HCT116 (cell line): ENCODE data around the gene SPRED2. TPM values are rescaled to one million over a fixed set of nuclear protein-coding genes. Genes with fewer than 3 reads are reported as not detected.
"Not testable (repeated sequence)": the region's sequence is repeated elsewhere in the genome, so short reads cannot be mapped to it uniquely, and the experiment has no call there.

Source experiments
- ATAC-seq: fragments of 200-7000 bp; cut with Tn5 transposase; 2 replicates; pipeline ENCODE4 v1.9.1; 2020; ENCODE audit warnings: mild to moderate bottlenecking, moderate library complexity
- BruUV-seq: library from RNA; stranded (reverse); fragments of 400-500 nt; replicated peaks from 2 replicates; lab custom pipeline; 2021; lab: Mats Ljungman, UMichigan
- CTCF ChIA-PET: fragments of 300-600 bp; sonication (Branson Sonifier 250); formaldehyde crosslinking; loops from one replicate; lab custom pipeline; 2021; ENCODE audit warnings: antibody characterized with exemption; lab: Charles Lee
- POLR2A ChIA-PET: fragments of 300-600, 350-600 bp; sonication (Branson Sonifier 250); formaldehyde crosslinking; loops from one replicate; lab custom pipeline; 2021; ENCODE audit warnings: antibody characterized with exemption; lab: Charles Lee
- RAD21 ChIA-PET, 2 experiments: fragments of 300-600 bp; sonication (Branson Sonifier 250); formaldehyde crosslinking; loops; one replicate each; lab custom pipeline; 2023; ENCODE audit warnings: low total read pairs in 2 of 2; ENCODE audit not compliant: uncharacterized antibody in 2 of 2, unreplicated experiment in 2 of 2, low non-redundant PET in 1 of 2; lab: Charles Lee
- DNase-seq: peaks from one replicate; pipeline ENCODE4 v3.0.0-alpha.2; 2010; ENCODE audit warnings: low read depth, low spot score
- H2AFZ ChIP-seq: fragments of 200-600 bp; shearing (Covaris generic), sonication (generic); 2 replicates; pipeline ENCODE4 v1.6.1; 2017; ENCODE audit warnings: low read depth, mixed run types, mixed read lengths, antibody characterized with exemption, low read length; ENCODE audit not compliant: poor library complexity, severe bottlenecking
- H3K27ac ChIP-seq: 2 replicates; pipeline ENCODE4 v1.5.1; 2012; ENCODE audit warnings: low read depth, low read length
- H3K27me3 ChIP-seq: fragments of 200-600 bp; sonication (generic); 2 replicates; pipeline ENCODE4 v1.6.1; 2016; ENCODE audit warnings: mixed run types, low read length, mixed read lengths; ENCODE audit not compliant: insufficient read depth
- H3K36me3 ChIP-seq, 2 experiments: fragments of 200-500 bp in 1 of 2; fragments of 200-600 bp in 1 of 2; sonication (Bioruptor generic) in 1 of 2; sonication (generic) in 1 of 2; 2 replicates each; pipeline versions ENCODE4 v1.5.1 to v1.6.1; 2014 to 2016; ENCODE audit warnings: low read length in 2 of 2, inconsistent platforms in 1 of 2, mixed read lengths in 1 of 2, mixed run types in 1 of 2; ENCODE audit not compliant: insufficient read depth in 2 of 2, control insufficient read depth in 1 of 2
- H3K4me1 ChIP-seq, 2 experiments: fragments of 200-600 bp in 1 of 2; sonication (generic) in 1 of 2; 2 replicates each; pipeline versions ENCODE4 v1.5.1 to v1.6.1; 2012 to 2017; ENCODE audit warnings: low read length in 2 of 2, inconsistent platforms in 1 of 2, mild to moderate bottlenecking in 1 of 2, mixed read lengths in 1 of 2, mixed run types in 1 of 2, moderate library complexity in 1 of 2; ENCODE audit not compliant: insufficient read depth in 2 of 2, control insufficient read depth in 1 of 2
- H3K4me2 ChIP-seq: fragments of 200-600 bp; sonication (generic); 2 replicates; pipeline ENCODE4 v1.6.1; 2017; ENCODE audit warnings: mixed run types, low read length, mixed read lengths
- H3K4me3 ChIP-seq, 2 experiments: fragments of 200-600 bp in 1 of 2; sonication (generic) in 1 of 2; replicated peaks in 1 of 2; 2 replicates each; pipeline ENCODE4 v1.5.1; 2011 to 2016; ENCODE audit warnings: low read length in 2 of 2, control low read depth in 1 of 2, low read depth in 1 of 2, mild to moderate bottlenecking in 1 of 2, mixed read lengths in 1 of 2, mixed run types in 1 of 2
- H3K79me2 ChIP-seq: fragments of 200-600 bp; sonication (generic); 2 replicates; pipeline ENCODE4 v1.6.1; 2017; ENCODE audit warnings: mild to moderate bottlenecking, mixed run types, low read length, moderate library complexity, mixed read lengths; ENCODE audit not compliant: insufficient read depth
- H3K9ac ChIP-seq: fragments of 200-600 bp; sonication (generic); 2 replicates; pipeline ENCODE4 v1.6.1; 2016; ENCODE audit warnings: low read length, mixed read lengths
- H3K9me2 ChIP-seq: fragments of 200-600 bp; sonication (generic), shearing (Covaris generic); 2 replicates; pipeline ENCODE4 v1.6.1; 2017; ENCODE audit warnings: mixed run types, mild to moderate bottlenecking, moderate library complexity; ENCODE audit not compliant: insufficient read depth
- H3K9me3 ChIP-seq, 2 experiments: fragments of 200-500 bp in 1 of 2; fragments of 200-600 bp in 1 of 2; sonication (Bioruptor generic) in 1 of 2; sonication (generic) in 1 of 2; 2 replicates each; pipeline ENCODE4 v1.6.1; 2014 to 2017; ENCODE audit warnings: low read length in 2 of 2, mixed read lengths in 2 of 2, inconsistent platforms in 1 of 2, low read depth in 1 of 2, mild to moderate bottlenecking in 1 of 2, mixed run types in 1 of 2, moderate library complexity in 1 of 2; ENCODE audit not compliant: control insufficient read depth in 1 of 2, insufficient read depth in 1 of 2
- H4K20me1 ChIP-seq: fragments of 200-600 bp; sonication (generic), shearing (Covaris generic); 2 replicates; pipeline ENCODE4 v1.6.1; 2017; ENCODE audit warnings: mixed run types, mild to moderate bottlenecking, moderate library complexity; ENCODE audit not compliant: insufficient read depth
- CBX3 ChIP-seq: IDR thresholded peaks from 2 replicates; pipeline ENCODE4 v1.6.1; 2012; ENCODE audit warnings: low read depth
- EGR1 ChIP-seq: IDR thresholded peaks from 2 replicates; pipeline ENCODE4 v1.6.1; 2012; ENCODE audit warnings: low read depth
- POLR2AphosphoS5 ChIP-seq: IDR thresholded peaks from 2 replicates; pipeline ENCODE4 v1.6.1; 2011; ENCODE audit warnings: mild to moderate bottlenecking, low read depth, low read length, moderate library complexity
- SIN3A ChIP-seq: IDR thresholded peaks from 2 replicates; pipeline ENCODE4 v1.6.1; 2012; ENCODE audit warnings: low read depth
- YY1 ChIP-seq: IDR thresholded peaks from 2 replicates; pipeline ENCODE4 v1.6.1; 2011; ENCODE audit warnings: low read length, low read depth, moderate library complexity, mild to moderate bottlenecking; ENCODE audit not compliant: insufficient replicate concordance; ENCODE audit errors: extremely low read depth
- ZNF274 ChIP-seq: fragments of 200-500 bp; sonication (Bioruptor generic); IDR thresholded peaks from 2 replicates; pipeline ENCODE4 v1.6.1; 2014; ENCODE audit warnings: mild to moderate bottlenecking, low read depth, low read length, inconsistent platforms
- intact Hi-C: fragments of 100-400 bp; cut with micrococcal nuclease; formaldehyde crosslinking; loops from 2 replicates; pipeline ENCODE4 v1.10.0; 2022
- total RNA-seq: library from RNA; stranded (reverse); gene quantifications from one replicate; pipeline ENCODE4 v1.2.1, GENCODE V29; 2021; ENCODE audit not compliant: unreplicated experiment
- TF ChIP-seq, protein P1 (sequence below): IDR thresholded peaks from 2 replicates; pipeline ENCODE4 v1.6.1; 2011; ENCODE audit warnings: mild to moderate bottlenecking, low read length, moderate library complexity; ENCODE audit not compliant: insufficient replicate concordance; ENCODE audit errors: extremely low read depth
- TF ChIP-seq, protein P2 (sequence below): IDR thresholded peaks from 2 replicates; pipeline ENCODE4 v1.6.1; 2012

Gene SPRED2
- total RNA-seq, 1 experiment from 2014 or later, result 62.6 TPM

DNA sequence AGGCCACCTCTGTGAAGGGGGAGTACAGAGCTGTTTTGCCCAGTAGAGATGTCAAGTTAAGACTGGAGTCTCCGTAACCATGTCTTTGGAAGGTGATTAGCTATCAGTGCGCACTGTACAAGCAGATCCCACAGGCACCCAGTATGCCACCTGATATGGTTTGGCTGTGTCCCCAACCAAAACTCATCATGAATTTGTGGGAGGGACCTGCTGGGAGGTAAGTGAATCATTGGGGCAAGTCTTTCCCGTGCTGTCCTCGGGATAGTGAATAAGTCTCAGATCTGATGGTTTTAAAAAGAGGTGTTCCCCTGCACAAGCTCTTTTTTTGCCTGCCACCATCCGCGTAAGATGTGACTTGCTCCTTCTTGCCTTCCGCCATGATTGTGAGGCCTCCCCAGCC is 114.6 kb downstream of the SPRED2 start:
- H3K27ac ChIP-seq, result no peak overlapping the region

DNA sequence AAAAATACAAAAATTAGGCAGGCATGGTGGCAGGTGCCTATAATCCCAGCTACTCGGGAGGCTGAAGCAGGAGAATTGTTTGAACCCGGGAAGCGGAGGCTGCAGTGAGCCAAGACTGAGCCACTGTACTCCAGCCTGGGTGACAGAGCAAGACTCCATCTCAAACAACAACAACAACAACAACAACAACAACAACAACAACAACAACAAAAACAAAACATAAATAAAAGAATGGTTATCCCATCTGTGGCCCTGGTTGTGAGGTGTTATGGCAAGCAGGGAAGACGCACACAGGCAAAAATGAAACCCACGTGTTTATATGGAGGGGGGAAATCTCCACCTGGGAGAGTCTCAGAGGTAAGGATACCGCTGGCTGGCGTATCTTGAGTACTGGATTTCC is 115.0 kb downstream of the SPRED2 start:
- peaks cover 23 to 27% of the 10 kb centered on the region in 2 experiments for H3K36me3 ChIP-seq
- H3K4me2 ChIP-seq, H3K27me3 ChIP-seq, ATAC-seq, H3K79me2 ChIP-seq, H4K20me1 ChIP-seq, H3K27ac ChIP-seq, H3K9me2 ChIP-seq, POLR2A ChIA-PET, H2AFZ ChIP-seq, RAD21 ChIA-PET, CTCF ChIA-PET, intact Hi-C loops, H3K9ac ChIP-seq, H3K4me3 ChIP-seq, BruUV-seq, DNase-seq, H3K9me3 ChIP-seq: not testable (repeated sequence)
- H3K4me1 ChIP-seq, result peaks cover 18 to 30% of the 10 kb centered on the region in 2 experiments

More for the DNA sequence above, 114.6 kb downstream of the SPRED2 start:
- intact Hi-C loops, result no loop called here
- no peak overlapping the region for H2AFZ ChIP-seq
- DNase-seq, result no peak
- no peaks in the 10 kb centered on the region for H3K27me3 ChIP-seq
- peaks cover 8% of the 10 kb centered on the region; the same call in 1 of the 2 replicates for H3K79me2 ChIP-seq
- no TSS peak for BruUV-seq
- ChIA-PET POLR2A (no interaction called here), CTCF (no interaction called here), RAD21 (no interaction called here)
- no peaks in the 10 kb centered on the region for H3K9me2 ChIP-seq
- H3K4me3 ChIP-seq, result no peak overlapping the region
- no peaks in the 10 kb centered on the region for H4K20me1 ChIP-seq
- H3K9ac ChIP-seq, result no peak overlapping the region
- H3K36me3 ChIP-seq, result peaks cover 18 to 22% of the 10 kb centered on the region in 2 experiments; a peak in 3 of 4 replicates
- no peaks in the 10 kb centered on the region for H3K9me3 ChIP-seq
- no peak for ATAC-seq
- H3K4me1 ChIP-seq, result peaks cover 18 to 30% of the 10 kb centered on the region in 2 experiments
- TF ChIP-seq, protein P1, sequence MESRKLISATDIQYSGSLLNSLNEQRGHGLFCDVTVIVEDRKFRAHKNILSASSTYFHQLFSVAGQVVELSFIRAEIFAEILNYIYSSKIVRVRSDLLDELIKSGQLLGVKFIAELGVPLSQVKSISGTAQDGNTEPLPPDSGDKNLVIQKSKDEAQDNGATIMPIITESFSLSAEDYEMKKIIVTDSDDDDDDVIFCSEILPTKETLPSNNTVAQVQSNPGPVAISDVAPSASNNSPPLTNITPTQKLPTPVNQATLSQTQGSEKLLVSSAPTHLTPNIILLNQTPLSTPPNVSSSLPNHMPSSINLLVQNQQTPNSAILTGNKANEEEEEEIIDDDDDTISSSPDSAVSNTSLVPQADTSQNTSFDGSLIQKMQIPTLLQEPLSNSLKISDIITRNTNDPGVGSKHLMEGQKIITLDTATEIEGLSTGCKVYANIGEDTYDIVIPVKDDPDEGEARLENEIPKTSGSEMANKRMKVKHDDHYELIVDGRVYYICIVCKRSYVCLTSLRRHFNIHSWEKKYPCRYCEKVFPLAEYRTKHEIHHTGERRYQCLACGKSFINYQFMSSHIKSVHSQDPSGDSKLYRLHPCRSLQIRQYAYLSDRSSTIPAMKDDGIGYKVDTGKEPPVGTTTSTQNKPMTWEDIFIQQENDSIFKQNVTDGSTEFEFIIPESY, result no peak
- no peak for TF ChIP-seq YY1
- no peak for TF ChIP-seq POLR2AphosphoS5
- no peak for TF ChIP-seq CBX3
- TF ChIP-seq, protein P2, sequence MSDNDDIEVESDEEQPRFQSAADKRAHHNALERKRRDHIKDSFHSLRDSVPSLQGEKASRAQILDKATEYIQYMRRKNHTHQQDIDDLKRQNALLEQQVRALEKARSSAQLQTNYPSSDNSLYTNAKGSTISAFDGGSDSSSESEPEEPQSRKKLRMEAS, result no peak
- TF ChIP-seq SIN3A, result no peak
- no peak for TF ChIP-seq ZNF274
- TF ChIP-seq EGR1, result no peak
- TF ChIP-seq, all 23 proteins: peak for 0
- H3K4me2 ChIP-seq, result no peak overlapping the region
